MG63 (cell line): ENCODE data around the gene CFAP57. TPM values are rescaled to one million over a fixed set of nuclear protein-coding genes. Genes with fewer than 3 reads are reported as not detected.
A peak's percentile ranks its signal among the peaks of the same experiment; 100 is the strongest.

Experiments
- DNase-seq: peaks from one replicate; pipeline ENCODE4 v3.0.0-alpha.2; 2020
- H3K27me3 ChIP-seq: fragments of 250-450 bp; sonication (Bioruptor Pico); 2 replicates; pipeline ENCODE4 v1.5.1; 2020; ENCODE audit warnings: mild to moderate bottlenecking, moderate library complexity
- H3K36me3 ChIP-seq: fragments of 250-450 bp; sonication (Bioruptor Pico); 2 replicates; pipeline ENCODE4 v1.5.1; 2020; ENCODE audit warnings: mild to moderate bottlenecking, moderate library complexity
- H3K4me3 ChIP-seq: fragments of 250-450 bp; sonication (Bioruptor Pico); 2 replicates; pipeline ENCODE4 v1.5.1; 2020; ENCODE audit warnings: mild to moderate bottlenecking, moderate library complexity
- H3K9me3 ChIP-seq: fragments of 250-450 bp; sonication (Bioruptor Pico); 2 replicates; pipeline ENCODE4 v1.5.1; 2020; ENCODE audit warnings: mild to moderate bottlenecking, moderate library complexity
- total RNA-seq: library from RNA; depleted of rRNA; stranded (reverse); fragments of >200 nt; shearing (Covaris generic); gene quantifications from 2 replicates; pipeline ENCODE4 v1.2.3, GENCODE V29; 2014; ENCODE audit warnings: low replicate concordance

CFAP57 gene
- total RNA-seq, 1 experiment from 2014 or later = 0.56 TPM

- Histone ChIP-seq H3K4me3 (no peak overlapping the region), H3K9me3 (no peaks in the 10 kb centered on the region), H3K27me3 (no peaks in the 10 kb centered on the region), H3K36me3 (no peaks in the 10 kb centered on the region)
- no peak for DNase-seq
These were observed 62.9 kb downstream of the CFAP57 start for GRCh38 chr1:43235040-43235439.

- Histone ChIP-seq H3K4me3 (no peak overlapping the region), H3K27me3 (no peaks in the 10 kb centered on the region), H3K9me3 (no peaks in the 10 kb centered on the region), H3K36me3 (no peaks in the 10 kb centered on the region)
- no peak for DNase-seq
These were observed 63.5 kb downstream of the CFAP57 start for GRCh38 chr1:43235451-43236121.

GRCh38 chr1:43237121-43237520, 65.0 kb downstream of the CFAP57 start:
- Histone ChIP-seq H3K9me3 (no peaks in the 10 kb centered on the region), H3K36me3 (no peaks in the 10 kb centered on the region), H3K4me3 (no peak overlapping the region), H3K27me3 (no peaks in the 10 kb centered on the region)
- DNase-seq = no peak

- Histone ChIP-seq H3K9me3 (no peaks in the 10 kb centered on the region), H3K4me3 (no peak overlapping the region), H3K36me3 (no peaks in the 10 kb centered on the region), H3K27me3 (no peaks in the 10 kb centered on the region)
- peak; percentile 56 for DNase-seq
These were observed 66.0 kb downstream of the CFAP57 start for GRCh38 chr1:43238085-43238484.

GRCh38 chr1:43238991-43239469, 66.9 kb downstream of the CFAP57 start:
- no peaks in the 10 kb centered on the region for H3K27me3 ChIP-seq
- no peaks in the 10 kb centered on the region for H3K36me3 ChIP-seq
- DNase-seq = no peak
- H3K9me3 ChIP-seq = no peaks in the 10 kb centered on the region
- no peak overlapping the region for H3K4me3 ChIP-seq

- Histone ChIP-seq H3K27me3 (no peaks in the 10 kb centered on the region), H3K36me3 (no peaks in the 10 kb centered on the region), H3K9me3 (no peaks in the 10 kb centered on the region), H3K4me3 (no peak overlapping the region)
- no peak for DNase-seq
These were observed 67.4 kb downstream of the CFAP57 start for GRCh38 chr1:43239484-43239883.

GRCh38 chr1:43241413-43241836, 69.3 kb downstream of the CFAP57 start:
- H3K27me3 ChIP-seq = no peaks in the 10 kb centered on the region
- H3K4me3 ChIP-seq = no peak overlapping the region
- 0 out of 2 replicates have a peak, but pooled peaks cover 3% of the 10 kb centered on the region for H3K9me3 ChIP-seq
- DNase-seq = no peak
- no peaks in the 10 kb centered on the region for H3K36me3 ChIP-seq

- Histone ChIP-seq H3K36me3 (no peaks in the 10 kb centered on the region), H3K27me3 (no peaks in the 10 kb centered on the region), H3K9me3 (peaks cover 9% of the 10 kb centered on the region; the same call in 1 of the 2 replicates), H3K4me3 (no peak overlapping the region)
- no peak for DNase-seq
These were observed 71.2 kb downstream of the CFAP57 start for GRCh38 chr1:43243299-43243698.

GRCh38 chr1:43246466-43247213, 74.5 kb downstream of the CFAP57 start:
- H3K27me3 ChIP-seq = no peaks in the 10 kb centered on the region
- DNase-seq = no peak
- no peak overlapping the region for H3K4me3 ChIP-seq
- peaks cover 13% of the 10 kb centered on the region for H3K9me3 ChIP-seq
- no peaks in the 10 kb centered on the region for H3K36me3 ChIP-seq

GRCh38 chr1:43247256-43247921, 75.3 kb downstream of the CFAP57 start:
- peaks cover 13% of the 10 kb centered on the region for H3K9me3 ChIP-seq
- H3K4me3 ChIP-seq = no peak overlapping the region
- H3K27me3 ChIP-seq = no peaks in the 10 kb centered on the region
- H3K36me3 ChIP-seq = no peaks in the 10 kb centered on the region
- no peak for DNase-seq

GRCh38 chr1:43250351-43250761, 78.2 kb downstream of the CFAP57 start:
- Histone ChIP-seq H3K9me3 (peaks cover 11% of the 10 kb centered on the region), H3K36me3 (no peaks in the 10 kb centered on the region), H3K27me3 (no peaks in the 10 kb centered on the region), H3K4me3 (no peak overlapping the region)
- DNase-seq = no peak

- no peak for DNase-seq
- no peaks in the 10 kb centered on the region for H3K27me3 ChIP-seq
- no peaks in the 10 kb centered on the region for H3K36me3 ChIP-seq
- H3K4me3 ChIP-seq = no peak overlapping the region
- peaks cover 9% of the 10 kb centered on the region for H3K9me3 ChIP-seq
These were observed 78.9 kb downstream of the CFAP57 start for GRCh38 chr1:43251024-43251423.

- H3K27me3 ChIP-seq = no peaks in the 10 kb centered on the region
- H3K4me3 ChIP-seq = no peak overlapping the region
- peaks cover 9% of the 10 kb centered on the region for H3K9me3 ChIP-seq
- H3K36me3 ChIP-seq = no peaks in the 10 kb centered on the region
- no peak for DNase-seq
These were observed 80.1 kb downstream of the CFAP57 start for GRCh38 chr1:43252225-43252624.

GRCh38 chr1:43253173-43253572, 81.0 kb downstream of the CFAP57 start:
- Histone ChIP-seq H3K9me3 (peaks cover 8% of the 10 kb centered on the region), H3K4me3 (no peak overlapping the region), H3K36me3 (no peaks in the 10 kb centered on the region), H3K27me3 (no peaks in the 10 kb centered on the region)
- DNase-seq = no peak

- H3K9me3 ChIP-seq = peaks cover 14% of the 10 kb centered on the region
- H3K36me3 ChIP-seq = no peaks in the 10 kb centered on the region
- no peak for DNase-seq
- no peaks in the 10 kb centered on the region for H3K27me3 ChIP-seq
- H3K4me3 ChIP-seq = no peak overlapping the region
These were observed 81.7 kb downstream of the CFAP57 start for GRCh38 chr1:43253876-43254275.

- no peaks in the 10 kb centered on the region for H3K36me3 ChIP-seq
- H3K27me3 ChIP-seq = no peaks in the 10 kb centered on the region
- H3K4me3 ChIP-seq = no peak overlapping the region
- H3K9me3 ChIP-seq = peaks cover 14% of the 10 kb centered on the region
- DNase-seq = no peak
These were observed 83.5 kb downstream of the CFAP57 start for GRCh38 chr1:43255438-43256210.
